Neural cell (in vitro differentiated cells): Measurements from ENCODE around the gene KIF13A. TPM values are rescaled to one million over a fixed set of nuclear protein-coding genes. Genes with fewer than 3 reads are reported as not detected.
"Not testable (repeated sequence)": the region's sequence is repeated elsewhere in the genome, so short reads cannot be mapped to it uniquely, and the experiment has no call there.

Experiments used
- H2AFZ ChIP-seq: fragments of 200-600, 300-800 bp; sonication (generic), shearing (Covaris generic); 2 replicates; pipeline ENCODE4 v1.6.0; 2014; ENCODE audit warnings: low read depth, mild to moderate bottlenecking, antibody characterized with exemption, low read length, moderate library complexity
- H3F3A ChIP-seq: fragments of 200-600 bp; shearing (Covaris generic); 2 replicates; pipeline ENCODE4 v1.6.1; 2016; ENCODE audit warnings: mild to moderate bottlenecking, moderate library complexity, mixed read lengths, antibody characterized with exemption, low read length; ENCODE audit not compliant: insufficient read depth, poor library complexity, severe bottlenecking
- H3K27ac ChIP-seq: fragments of 200-600, 300-800 bp; sonication (generic), shearing (Covaris generic); 2 replicates; pipeline ENCODE4 v1.5.1; 2014; ENCODE audit warnings: mild to moderate bottlenecking, low read length, moderate library complexity
- H3K27me3 ChIP-seq: fragments of 300-800, 200-600 bp; sonication (generic), shearing (Covaris generic); 2 replicates; pipeline ENCODE4 v1.6.0; 2014; ENCODE audit warnings: mild to moderate bottlenecking, low read depth, low read length, moderate library complexity; ENCODE audit not compliant: insufficient read depth
- H3K36me3 ChIP-seq: fragments of 300-800, 200-600 bp; sonication (generic), shearing (Covaris generic); 2 replicates; pipeline ENCODE4 v1.5.1; 2014; ENCODE audit warnings: mild to moderate bottlenecking, antibody characterized with exemption, low read length, moderate library complexity; ENCODE audit not compliant: insufficient read depth
- H3K4me2 ChIP-seq: fragments of 300-800, 200-600 bp; sonication (generic), shearing (Covaris generic); 2 replicates; pipeline ENCODE4 v1.6.0; 2014; ENCODE audit warnings: mild to moderate bottlenecking, low read length
- H3K4me3 ChIP-seq: fragments of 300-800, 200-600 bp; sonication (generic), shearing (Covaris generic); 2 replicates; pipeline ENCODE4 v1.5.1; 2014; ENCODE audit warnings: mild to moderate bottlenecking, low read length, moderate library complexity
- H3K79me2 ChIP-seq: fragments of 200-600 bp; shearing (Covaris generic); replicated peaks from 2 replicates; pipeline ENCODE4 v1.6.0; 2014; ENCODE audit warnings: mild to moderate bottlenecking, low read length, moderate library complexity; ENCODE audit not compliant: insufficient read depth
- H3K9ac ChIP-seq: fragments of 300-800, 200-600 bp; sonication (generic), shearing (Covaris generic); 2 replicates; pipeline ENCODE4 v1.6.1; 2016; ENCODE audit warnings: mild to moderate bottlenecking, low read length, mixed read lengths
- H3K9me2 ChIP-seq: fragments of 200-600 bp; shearing (Covaris generic); 2 replicates; pipeline ENCODE4 v1.6.1; 2016; ENCODE audit warnings: mild to moderate bottlenecking, low read length, mixed read lengths; ENCODE audit not compliant: insufficient read depth
- H3K9me3 ChIP-seq: fragments of 200-600, 300-800 bp; sonication (generic), shearing (Covaris generic); 2 replicates; pipeline ENCODE4 v1.6.1; 2016; ENCODE audit warnings: mild to moderate bottlenecking, mixed run types, low read length, moderate library complexity, mixed read lengths
- H4K20me1 ChIP-seq: fragments of 200-600 bp; shearing (Covaris generic); 2 replicates; pipeline ENCODE4 v1.6.1; 2016; ENCODE audit warnings: mild to moderate bottlenecking, mixed run types; ENCODE audit not compliant: insufficient read depth
- EP300 ChIP-seq: fragments of 450-650 bp; conservative IDR thresholded peaks from 2 replicates; pipeline ENCODE4 v1.6.1; 2014; ENCODE audit warnings: antibody characterized with exemption, mild to moderate bottlenecking, moderate library complexity; ENCODE audit not compliant: poor library complexity, severe bottlenecking
- EZH2 ChIP-seq: fragments of 200-600, 300-800 bp; shearing (Covaris generic), sonication (generic); IDR thresholded peaks from 2 replicates; pipeline ENCODE4 v1.6.1; 2014; ENCODE audit warnings: antibody characterized with exemption, low read length, borderline replicate concordance, mild to moderate bottlenecking; ENCODE audit not compliant: insufficient read depth, poor library complexity, severe bottlenecking
- MXI1 ChIP-seq: fragments of 450-650 bp; conservative IDR thresholded peaks from 2 replicates; pipeline ENCODE4 v1.6.1; 2014; ENCODE audit warnings: antibody characterized with exemption, mild to moderate bottlenecking; ENCODE audit not compliant: poor library complexity, severe bottlenecking
- POLR2AphosphoS5 ChIP-seq: IDR thresholded peaks from 2 replicates; pipeline ENCODE4 v1.6.1; 2012
- RAD21 ChIP-seq: fragments of 450-650 bp; conservative IDR thresholded peaks from 2 replicates; pipeline ENCODE4 v1.6.1; 2014; ENCODE audit warnings: antibody characterized with exemption, mild to moderate bottlenecking, moderate library complexity
- SMC3 ChIP-seq: fragments of 450-650 bp; conservative IDR thresholded peaks from 2 replicates; pipeline ENCODE4 v1.6.1; 2014; ENCODE audit warnings: antibody characterized with exemption, mild to moderate bottlenecking, moderate library complexity; ENCODE audit not compliant: poor library complexity
- TAF1 ChIP-seq: IDR thresholded peaks from 2 replicates; pipeline ENCODE4 v1.6.1; 2012; ENCODE audit warnings: low read depth
- polyA plus RNA-seq: library from polyadenylated mRNA; depleted of rRNA; stranded (reverse); fragments of >200 nt; gene quantifications from 2 replicates; pipeline ENCODE4 v1.2.3, GENCODE V29; 2014
- TF ChIP-seq, protein P1 (sequence below): fragments of 450-650 bp; IDR thresholded peaks from 2 replicates; pipeline ENCODE4 v1.5.1; 2014; ENCODE audit warnings: antibody characterized with exemption, mild to moderate bottlenecking, moderate library complexity; ENCODE audit not compliant: poor library complexity, severe bottlenecking
- TF ChIP-seq, protein P2 (sequence below): IDR thresholded peaks from 2 replicates; pipeline ENCODE4 v1.6.1; 2012; ENCODE audit warnings: borderline replicate concordance

Gene KIF13A
- polyA plus RNA-seq, 1 donor from 2014 or later: 9.4 TPM

GRCh38 chr6:17758119-17758518, 229.3 kb downstream of the KIF13A start:
- no peaks in the 10 kb centered on the region for H4K20me1 ChIP-seq
- TF ChIP-seq MXI1 (no peak), TAF1 (no peak), POLR2AphosphoS5 (no peak), RAD21 (no peak), EP300 (no peak), SMC3 (no peak), EZH2 (no peak)
- TF ChIP-seq, protein P1, sequence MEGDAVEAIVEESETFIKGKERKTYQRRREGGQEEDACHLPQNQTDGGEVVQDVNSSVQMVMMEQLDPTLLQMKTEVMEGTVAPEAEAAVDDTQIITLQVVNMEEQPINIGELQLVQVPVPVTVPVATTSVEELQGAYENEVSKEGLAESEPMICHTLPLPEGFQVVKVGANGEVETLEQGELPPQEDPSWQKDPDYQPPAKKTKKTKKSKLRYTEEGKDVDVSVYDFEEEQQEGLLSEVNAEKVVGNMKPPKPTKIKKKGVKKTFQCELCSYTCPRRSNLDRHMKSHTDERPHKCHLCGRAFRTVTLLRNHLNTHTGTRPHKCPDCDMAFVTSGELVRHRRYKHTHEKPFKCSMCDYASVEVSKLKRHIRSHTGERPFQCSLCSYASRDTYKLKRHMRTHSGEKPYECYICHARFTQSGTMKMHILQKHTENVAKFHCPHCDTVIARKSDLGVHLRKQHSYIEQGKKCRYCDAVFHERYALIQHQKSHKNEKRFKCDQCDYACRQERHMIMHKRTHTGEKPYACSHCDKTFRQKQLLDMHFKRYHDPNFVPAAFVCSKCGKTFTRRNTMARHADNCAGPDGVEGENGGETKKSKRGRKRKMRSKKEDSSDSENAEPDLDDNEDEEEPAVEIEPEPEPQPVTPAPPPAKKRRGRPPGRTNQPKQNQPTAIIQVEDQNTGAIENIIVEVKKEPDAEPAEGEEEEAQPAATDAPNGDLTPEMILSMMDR: no peak
- TF ChIP-seq, protein P2, sequence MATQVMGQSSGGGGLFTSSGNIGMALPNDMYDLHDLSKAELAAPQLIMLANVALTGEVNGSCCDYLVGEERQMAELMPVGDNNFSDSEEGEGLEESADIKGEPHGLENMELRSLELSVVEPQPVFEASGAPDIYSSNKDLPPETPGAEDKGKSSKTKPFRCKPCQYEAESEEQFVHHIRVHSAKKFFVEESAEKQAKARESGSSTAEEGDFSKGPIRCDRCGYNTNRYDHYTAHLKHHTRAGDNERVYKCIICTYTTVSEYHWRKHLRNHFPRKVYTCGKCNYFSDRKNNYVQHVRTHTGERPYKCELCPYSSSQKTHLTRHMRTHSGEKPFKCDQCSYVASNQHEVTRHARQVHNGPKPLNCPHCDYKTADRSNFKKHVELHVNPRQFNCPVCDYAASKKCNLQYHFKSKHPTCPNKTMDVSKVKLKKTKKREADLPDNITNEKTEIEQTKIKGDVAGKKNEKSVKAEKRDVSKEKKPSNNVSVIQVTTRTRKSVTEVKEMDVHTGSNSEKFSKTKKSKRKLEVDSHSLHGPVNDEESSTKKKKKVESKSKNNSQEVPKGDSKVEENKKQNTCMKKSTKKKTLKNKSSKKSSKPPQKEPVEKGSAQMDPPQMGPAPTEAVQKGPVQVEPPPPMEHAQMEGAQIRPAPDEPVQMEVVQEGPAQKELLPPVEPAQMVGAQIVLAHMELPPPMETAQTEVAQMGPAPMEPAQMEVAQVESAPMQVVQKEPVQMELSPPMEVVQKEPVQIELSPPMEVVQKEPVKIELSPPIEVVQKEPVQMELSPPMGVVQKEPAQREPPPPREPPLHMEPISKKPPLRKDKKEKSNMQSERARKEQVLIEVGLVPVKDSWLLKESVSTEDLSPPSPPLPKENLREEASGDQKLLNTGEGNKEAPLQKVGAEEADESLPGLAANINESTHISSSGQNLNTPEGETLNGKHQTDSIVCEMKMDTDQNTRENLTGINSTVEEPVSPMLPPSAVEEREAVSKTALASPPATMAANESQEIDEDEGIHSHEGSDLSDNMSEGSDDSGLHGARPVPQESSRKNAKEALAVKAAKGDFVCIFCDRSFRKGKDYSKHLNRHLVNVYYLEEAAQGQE: no peak
- no peak overlapping the region for H3K4me3 ChIP-seq
- no peaks in the 10 kb centered on the region for H3K79me2 ChIP-seq
- no peaks in the 10 kb centered on the region for H3K27me3 ChIP-seq
- H3F3A ChIP-seq: no peaks in the 10 kb centered on the region
- H3K9ac ChIP-seq: no peak overlapping the region
- no peaks in the 10 kb centered on the region for H3K9me3 ChIP-seq
- H2AFZ ChIP-seq: no peak overlapping the region
- H3K9me2 ChIP-seq: no peaks in the 10 kb centered on the region
- no peaks in the 10 kb centered on the region for H3K36me3 ChIP-seq
- H3K4me2 ChIP-seq: no peak overlapping the region
- no peak overlapping the region for H3K27ac ChIP-seq

DNA sequence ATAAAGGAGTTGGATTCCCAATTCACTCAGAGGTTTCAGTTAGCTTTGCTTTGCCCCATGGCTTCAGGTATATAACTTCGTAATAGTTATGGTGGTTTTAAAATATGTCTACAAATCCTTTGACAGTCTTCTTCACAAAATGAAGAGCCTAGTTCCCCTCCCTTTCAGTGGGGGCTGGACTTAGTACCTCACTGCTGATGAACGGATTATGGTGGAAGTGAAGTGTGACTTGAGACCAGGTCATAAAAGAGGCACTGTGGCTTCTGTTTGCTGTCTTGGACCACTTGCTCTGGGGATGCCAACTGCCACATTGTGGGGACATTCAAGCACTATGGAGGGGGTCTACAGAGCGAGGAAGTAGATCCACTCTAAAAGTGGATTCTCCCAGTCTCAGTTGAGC, 233.2 kb downstream of the KIF13A start:
- H2AFZ ChIP-seq: no peak overlapping the region
- H3K27ac ChIP-seq: no peak overlapping the region
- H3K4me2 ChIP-seq: no peak overlapping the region
- TF ChIP-seq POLR2AphosphoS5: no peak
- no peak for TF ChIP-seq SMC3
- TF ChIP-seq, protein P1: no peak
- no peak for TF ChIP-seq EZH2
- TF ChIP-seq TAF1: no peak
- no peak for TF ChIP-seq MXI1
- TF ChIP-seq, protein P2: no peak
- no peak for TF ChIP-seq EP300
- no peak for TF ChIP-seq RAD21
- no peak overlapping the region for H3K9ac ChIP-seq
- no peaks in the 10 kb centered on the region for H3K9me3 ChIP-seq
- no peak overlapping the region for H3K4me3 ChIP-seq
- no peaks in the 10 kb centered on the region for H3K79me2 ChIP-seq
- H4K20me1 ChIP-seq: no peaks in the 10 kb centered on the region
- H3F3A ChIP-seq: no peaks in the 10 kb centered on the region
- H3K36me3 ChIP-seq: no peaks in the 10 kb centered on the region
- no peaks in the 10 kb centered on the region for H3K9me2 ChIP-seq
- H3K27me3 ChIP-seq: no peaks in the 10 kb centered on the region

DNA sequence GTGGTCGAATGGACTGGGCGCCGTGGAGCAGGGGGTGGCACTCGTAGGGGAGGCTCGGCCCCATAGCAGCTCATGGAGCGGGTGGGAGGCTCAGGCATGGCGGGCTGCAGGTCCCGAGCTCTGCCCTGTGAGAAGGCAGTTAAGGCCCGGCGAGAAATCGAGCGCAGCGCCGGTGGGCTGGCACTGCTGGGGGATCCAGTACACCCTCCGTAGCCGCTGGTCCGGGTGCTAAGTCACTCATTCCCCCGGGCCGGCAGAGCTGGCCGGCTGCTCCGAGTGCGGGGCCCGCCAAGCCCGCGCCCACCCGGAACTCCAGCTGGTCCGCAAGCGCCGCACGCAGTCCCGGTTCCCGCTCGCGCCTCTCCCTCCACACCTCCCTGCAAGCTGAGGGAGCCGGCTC, 242.1 kb downstream of the KIF13A start:
- not testable (repeated sequence) for H3K4me2 ChIP-seq, H3K9me2 ChIP-seq, H4K20me1 ChIP-seq, H3K36me3 ChIP-seq, H3F3A ChIP-seq, H3K4me3 ChIP-seq, H3K79me2 ChIP-seq, H3K9ac ChIP-seq, H2AFZ ChIP-seq, H3K27ac ChIP-seq, H3K9me3 ChIP-seq, H3K27me3 ChIP-seq
